IMR-90 (cell line): ENCODE data around the gene PLOD3. TPM values are rescaled to one million over a fixed set of nuclear protein-coding genes. Genes with fewer than 3 reads are reported as not detected.
A peak's percentile ranks its signal among the peaks of the same experiment; 100 is the strongest.

Source experiments
- ATAC-seq: fragments of 200-7000 bp; cut with Tn5 transposase; 2 replicates; pipeline ENCODE4 v1.9.1; 2020; ENCODE audit warnings: low read depth, mild to moderate bottlenecking, moderate library complexity
- BruUV-seq: library from RNA; stranded (reverse); fragments of 400-500 nt; replicated peaks from 2 replicates; lab custom pipeline; 2021; lab: Mats Ljungman, UMichigan
- CTCF ChIA-PET: fragments of 300-600 bp; formaldehyde crosslinking; extraction: SDS; loops from one replicate; lab custom pipeline; 2021; ENCODE audit warnings: antibody characterized with exemption; lab: Yijun Ruan, JAX
- POLR2A ChIA-PET: fragments of 300-600 bp; sonication (Branson Sonifier 250); formaldehyde crosslinking; loops from one replicate; lab custom pipeline; 2022; ENCODE audit warnings: antibody characterized with exemption; ENCODE audit not compliant: unreplicated experiment; lab: Charles Lee
- DNase-seq: peaks from one replicate; pipeline ENCODE4 v3.0.0; 2013
- H2AFZ ChIP-seq: replicated peaks from 2 replicates; pipeline ENCODE3; 2013; ENCODE audit warnings: low read length, mild to moderate bottlenecking; ENCODE audit not compliant: poor library complexity
- H2AK5ac ChIP-seq: 2 replicates; pipeline ENCODE4 v1.6.1; 2013; ENCODE audit warnings: low read depth, low read length, inconsistent platforms
- H2AK9ac ChIP-seq: replicated peaks from 2 replicates; pipeline ENCODE3; 2013; ENCODE audit warnings: mild to moderate bottlenecking, low read depth, low read length, moderate library complexity; ENCODE audit not compliant: poor library complexity
- H2BK120ac ChIP-seq: 2 replicates; pipeline ENCODE4 v1.6.1; 2013; ENCODE audit warnings: low read depth, low read length, inconsistent platforms
- H2BK15ac ChIP-seq: 3 replicates; pipeline ENCODE4 v1.6.1; 2013; ENCODE audit warnings: low read depth, low read length, inconsistent platforms
- H2BK20ac ChIP-seq: 2 replicates; pipeline ENCODE4 v1.6.1; 2013; ENCODE audit warnings: low read depth, mild to moderate bottlenecking, inconsistent platforms, low read length, moderate library complexity
- H2BK5ac ChIP-seq: 2 replicates; pipeline ENCODE4 v1.6.1; 2013; ENCODE audit warnings: mild to moderate bottlenecking, low read depth, low read length, inconsistent platforms; ENCODE audit not compliant: poor library complexity, severe bottlenecking
- H3K14ac ChIP-seq: replicated peaks from 2 replicates; pipeline ENCODE4 v1.6.1; 2013; ENCODE audit warnings: low read depth, low read length, inconsistent platforms
- H3K18ac ChIP-seq: 2 replicates; pipeline ENCODE4 v1.6.1; 2013; ENCODE audit warnings: low read depth, low read length, control low read depth
- H3K23ac ChIP-seq: 2 replicates; pipeline ENCODE4 v1.6.1; 2013; ENCODE audit warnings: low read depth, low read length, inconsistent platforms
- H3K27ac ChIP-seq: 2 replicates; pipeline ENCODE4 v1.5.1; 2013; ENCODE audit warnings: mild to moderate bottlenecking, control low read depth, low read length; ENCODE audit not compliant: insufficient read depth
- H3K27me3 ChIP-seq: 2 replicates; pipeline ENCODE4 v1.6.1; 2013; ENCODE audit warnings: low read length; ENCODE audit not compliant: control insufficient read depth, insufficient read depth
- H3K36me3 ChIP-seq: 2 replicates; pipeline ENCODE4 v1.6.1; 2013; ENCODE audit warnings: low read length, mixed read lengths; ENCODE audit not compliant: control insufficient read depth, insufficient read depth
- H3K4ac ChIP-seq: 2 replicates; pipeline ENCODE4 v1.6.1; 2013; ENCODE audit warnings: low read depth, low read length, inconsistent platforms
- H3K4me1 ChIP-seq: 2 replicates; pipeline ENCODE4 v1.6.1; 2013; ENCODE audit warnings: low read length, mixed read lengths; ENCODE audit not compliant: control insufficient read depth, insufficient read depth
- H3K4me2 ChIP-seq: 2 replicates; pipeline ENCODE4 v1.6.1; 2013; ENCODE audit warnings: low read depth, mild to moderate bottlenecking, control low read depth, low read length, moderate library complexity
- H3K4me3 ChIP-seq: 2 replicates; pipeline ENCODE4 v1.5.1; 2013; ENCODE audit warnings: low read depth, mild to moderate bottlenecking, control low read depth, low read length, moderate library complexity; ENCODE audit not compliant: insufficient read depth
- H3K56ac ChIP-seq: 2 replicates; pipeline ENCODE4 v1.6.1; 2013; ENCODE audit warnings: low read length, inconsistent platforms; ENCODE audit not compliant: insufficient read depth; ENCODE audit errors: extremely low read depth
- H3K79me1 ChIP-seq, 2 experiments: 2 replicates each; pipeline ENCODE4 v1.6.1; 2013; ENCODE audit warnings: low read length in 2 of 2, inconsistent platforms in 1 of 2, low read depth in 1 of 2
- H3K9ac ChIP-seq: 2 replicates; pipeline ENCODE4 v1.6.1; 2013; ENCODE audit warnings: low read depth, low read length, control low read depth
- H3K9me1 ChIP-seq: 2 replicates; pipeline ENCODE4 v1.6.1; 2013; ENCODE audit warnings: low read length, inconsistent platforms; ENCODE audit not compliant: insufficient read depth
- H3K9me3 ChIP-seq: 2 replicates; pipeline ENCODE4 v1.6.1; 2013; ENCODE audit warnings: low read length; ENCODE audit not compliant: control insufficient read depth, insufficient read depth
- H4K20me1 ChIP-seq: 2 replicates; pipeline ENCODE4 v1.6.1; 2013; ENCODE audit warnings: low read length, inconsistent platforms; ENCODE audit not compliant: insufficient read depth
- H4K5ac ChIP-seq: 2 replicates; pipeline ENCODE4 v1.6.1; 2013; ENCODE audit warnings: mild to moderate bottlenecking, low read depth, low read length, control low read depth
- H4K8ac ChIP-seq, 2 experiments: 2 replicates each; pipeline ENCODE4 v1.6.1; 2013; ENCODE audit warnings: low read depth in 2 of 2, low read length in 2 of 2, control low read depth in 1 of 2, inconsistent platforms in 1 of 2
- H4K91ac ChIP-seq: 2 replicates; pipeline ENCODE4 v1.6.1; 2013; ENCODE audit warnings: low read depth, low read length, inconsistent platforms; ENCODE audit not compliant: insufficient read depth
- BHLHE40 ChIP-seq: fragments of 150-350 bp; IDR thresholded peaks from 2 replicates; pipeline ENCODE4 v1.6.1; 2016; ENCODE audit warnings: mild to moderate bottlenecking, low read depth, low read length
- CEBPB ChIP-seq: IDR thresholded peaks from 2 replicates; pipeline ENCODE4 v1.6.1; 2012; ENCODE audit warnings: low read depth, low read length, improper control_type of control experiment
- CHD1 ChIP-seq: IDR thresholded peaks from 2 replicates; pipeline ENCODE4 v1.6.1; 2012; ENCODE audit warnings: low read depth, low read length, improper control_type of control experiment
- CTCF ChIP-seq: conservative IDR thresholded peaks from 2 replicates; pipeline ENCODE4 v1.5.1; 2012; ENCODE audit warnings: mild to moderate bottlenecking, low read depth, low read length, improper control_type of control experiment
- MAFK ChIP-seq: IDR thresholded peaks from 2 replicates; pipeline ENCODE4 v1.6.1; 2012; ENCODE audit warnings: low read depth, low read length, improper control_type of control experiment
- MAZ ChIP-seq: IDR thresholded peaks from 2 replicates; pipeline ENCODE4 v1.6.1; 2012; ENCODE audit warnings: low read depth, mild to moderate bottlenecking, low read length, improper control_type of control experiment, moderate library complexity, borderline replicate concordance
- NFE2L2 ChIP-seq: fragments of 150-350 bp; IDR thresholded peaks from 2 replicates; pipeline ENCODE4 v1.6.1; 2016; ENCODE audit warnings: low read depth, mild to moderate bottlenecking, low read length
- POLR2A ChIP-seq: IDR thresholded peaks from 2 replicates; pipeline ENCODE4 v1.6.1; 2012; ENCODE audit warnings: mild to moderate bottlenecking, low read depth, low read length
- RCOR1 ChIP-seq: IDR thresholded peaks from 2 replicates; pipeline ENCODE4 v1.6.1; 2012; ENCODE audit warnings: mild to moderate bottlenecking, low read length, improper control_type of control experiment; ENCODE audit not compliant: insufficient replicate concordance
- RFX5 ChIP-seq: IDR thresholded peaks from 2 replicates; pipeline ENCODE4 v1.8.0; 2012; ENCODE audit warnings: low read depth, mild to moderate bottlenecking, low read length, moderate library complexity
- USF2 ChIP-seq: fragments of 150-350 bp; IDR thresholded peaks from 2 replicates; pipeline ENCODE4 v1.6.1; 2017; ENCODE audit warnings: mild to moderate bottlenecking, antibody characterized with exemption, low read length, low read depth
- WGBS, 2 experiments: methylation state at CpG; one replicate each; pipeline versions ENCODE4 v1.1.5 to v1.1.7; 2013; ENCODE audit warnings: missing lambda C conversion rate in 2 of 2; ENCODE audit not compliant: insufficient read length in 1 of 2; ENCODE audit errors: extremely low coverage in 2 of 2; 5-methylcytosine and 5-hydroxymethylcytosine counted together
- dilution Hi-C: fragments of 300-500 bp; cut with HindIII; formaldehyde crosslinking; loops from one replicate; pipeline ENCODE4 v1.14.3; 2018; ENCODE audit warnings: low sequenced_read_pairs; ENCODE audit not compliant: unreplicated experiment
- in situ Hi-C: fragments of 300-500 bp; cut with MboI; formaldehyde crosslinking; loops from 3 replicates; pipeline ENCODE4 v1.14.3; 2019; ENCODE audit warnings: low sequenced_read_pairs, inconsistent platforms, mixed read lengths
- intact Hi-C: fragments of 100-400 bp; cut with micrococcal nuclease; formaldehyde crosslinking; loops from 2 replicates; pipeline ENCODE4 v1.10.0; 2022
- polyA plus RNA-seq, 3 experiments: library from polyadenylated mRNA; depleted of rRNA; stranded (reverse); fragments of >200 nt; gene quantifications; 2 replicates each; pipeline ENCODE4 v1.2.3, GENCODE V29; 2012; ENCODE audit warnings: low replicate concordance in 1 of 3
- total RNA-seq: library from RNA; depleted of rRNA; stranded (reverse); fragments of >200 nt; gene quantifications from 2 replicates; pipeline ENCODE4 v1.2.3, GENCODE V29; 2012

Gene PLOD3
- total and polyA plus RNA-seq, 2 of the 4 experiments (the other 2 are of a cell fraction), result 21.7 to 159 TPM

- no TSS peak for BruUV-seq
- no peak overlapping the region for H2BK15ac ChIP-seq
- H3K4me3 ChIP-seq, result no peak overlapping the region
- peaks cover 89% of the 10 kb centered on the region for H3K27me3 ChIP-seq
- ATAC-seq (no peak), DNase-seq (no peak)
- no peak overlapping the region for H2BK20ac ChIP-seq
- H2AFZ ChIP-seq, result peak overlapping the region; percentile 75
- no peak for TF ChIP-seq NFE2L2
- no peak for TF ChIP-seq RFX5
- no peak for TF ChIP-seq BHLHE40
- no peak for TF ChIP-seq POLR2A
- TF ChIP-seq CTCF, result no peak
- no peak for TF ChIP-seq RCOR1
- no peak for TF ChIP-seq MAZ
- TF ChIP-seq CHD1, result no peak
- TF ChIP-seq USF2, result no peak
- TF ChIP-seq CEBPB, result no peak
- TF ChIP-seq MAFK, result no peak
- H2AK5ac ChIP-seq, result no peak overlapping the region
- 4% methylated on average over 16 of the region's 28 CpGs; no CpG with 5 or more reads in 1 of the 2 experiments for WGBS, 2 experiments
- H2BK5ac ChIP-seq, result no peak overlapping the region
- H4K91ac ChIP-seq, result no peak overlapping the region
- H3K9ac ChIP-seq, result no peak overlapping the region
- dilution Hi-C loops (no loop called here), intact Hi-C loops (no loop called here), in situ Hi-C loops (no loop called here)
- no peaks in the 10 kb centered on the region; the same call in 1 of the 2 replicates for H4K20me1 ChIP-seq
- H2AK9ac ChIP-seq, result no peak overlapping the region
- H3K4me1 ChIP-seq, result peaks cover 8% of the 10 kb centered on the region
- peaks cover 4% of the 10 kb centered on the region; the same call in 1 of the 2 replicates for H3K9me3 ChIP-seq
- CTCF ChIA-PET, result no interaction called here
- H3K79me1 ChIP-seq, result 0 out of 4 replicates have a peak, but pooled peaks cover 0 to under 1% of the 10 kb centered on the region in 2 experiments
- no peak overlapping the region for H4K5ac ChIP-seq
- no peaks in the 10 kb centered on the region for H3K36me3 ChIP-seq
- H3K27ac ChIP-seq, result no peak overlapping the region
- H3K9me1 ChIP-seq, result peaks cover 3% of the 10 kb centered on the region
- H4K8ac ChIP-seq, result no peak overlapping the region
- POLR2A ChIA-PET, result interaction anchor here (0.9 kb wide), 1 partner anchor 9 kb away, joined by 3 read pairs; the partner anchor contains the start of gene VGF
- no peak overlapping the region for H2BK120ac ChIP-seq
- H3K14ac ChIP-seq, result no peak overlapping the region
- no peak overlapping the region for H3K23ac ChIP-seq
- no peak overlapping the region for H3K4ac ChIP-seq
- H3K18ac ChIP-seq, result no peak overlapping the region
- H3K4me2 ChIP-seq, result no peak overlapping the region
- H3K56ac ChIP-seq, result no peak overlapping the region
These were observed 43.0 kb downstream of the PLOD3 start for GRCh38 chr7:101174322-101174854.
